GM06990 (cell line): ENCODE measurements around the gene ERC1.

ENCODE experiments used
- DNase-seq: peaks from one replicate; pipeline ENCODE4 v3.0.0-alpha.2; 2011; ENCODE audit not compliant: insufficient read length; ENCODE audit errors: extremely low read depth
- H3K27me3 ChIP-seq: replicated peaks from 2 replicates; pipeline ENCODE4 v1.6.0; 2011; ENCODE audit warnings: low read length; ENCODE audit not compliant: control insufficient read depth, insufficient read depth
- H3K36me3 ChIP-seq: 2 replicates; pipeline ENCODE4 v1.5.1; 2011; ENCODE audit warnings: low read length; ENCODE audit not compliant: control insufficient read depth, insufficient read depth
- H3K4me3 ChIP-seq: replicated peaks from 2 replicates; pipeline ENCODE4 v1.5.1; 2011; ENCODE audit warnings: low read depth, mild to moderate bottlenecking, control low read depth, low read length
- CTCF ChIP-seq: IDR thresholded peaks from 2 replicates; pipeline ENCODE4 v1.5.1; 2011; ENCODE audit warnings: low read length, control low read depth, mild to moderate bottlenecking, inconsistent platforms; ENCODE audit not compliant: insufficient read depth, poor library complexity, severe bottlenecking

ERC1 gene

GRCh38 chr12:1536817-1537216 lies 545.8 kb downstream of the ERC1 start:
- DNase-seq, result no peak
- Histone ChIP-seq H3K4me3 (no peak overlapping the region), H3K27me3 (no peaks in the 10 kb centered on the region), H3K36me3 (peaks cover 3% of the 10 kb centered on the region; the same call in 1 of the 2 replicates)
- no peak for TF ChIP-seq CTCF

- Histone ChIP-seq H3K27me3 (no peaks in the 10 kb centered on the region), H3K36me3 (peaks cover 3% of the 10 kb centered on the region; the same call in 1 of the 2 replicates), H3K4me3 (no peak overlapping the region)
- TF ChIP-seq CTCF, result no peak
- no peak for DNase-seq
These were observed 548.1 kb downstream of the ERC1 start for GRCh38 chr12:1539135-1539534.

DNA sequence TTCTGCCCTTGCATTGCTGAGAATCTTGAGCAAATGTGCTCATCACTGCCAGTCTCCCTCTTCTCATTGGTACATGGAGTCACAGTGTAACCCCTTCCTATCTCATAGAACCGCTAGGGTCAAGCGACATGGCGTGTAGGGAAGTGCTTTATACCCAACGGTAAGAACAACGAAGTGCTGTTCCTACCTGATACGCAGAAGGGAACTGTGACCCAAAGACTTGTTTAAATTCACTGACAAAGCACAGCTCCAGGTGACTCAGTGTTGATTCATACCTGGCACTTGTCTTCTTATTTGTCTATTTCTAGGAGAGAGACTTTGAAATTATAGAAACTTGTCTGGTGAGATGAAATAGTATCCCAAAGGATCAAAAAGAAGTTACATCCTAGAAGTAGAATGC lies 549.7 kb downstream of the ERC1 start:
- peaks cover 3% of the 10 kb centered on the region; the same call in 1 of the 2 replicates for H3K36me3 ChIP-seq
- no peak for TF ChIP-seq CTCF
- H3K4me3 ChIP-seq, result no peak overlapping the region
- H3K27me3 ChIP-seq, result no peaks in the 10 kb centered on the region
- no peak for DNase-seq

GRCh38 chr12:1542599-1542998 lies 551.6 kb downstream of the ERC1 start:
- no peak overlapping the region for H3K4me3 ChIP-seq
- H3K36me3 ChIP-seq, result no peaks in the 10 kb centered on the region; the same call in 1 of the 2 replicates
- no peaks in the 10 kb centered on the region for H3K27me3 ChIP-seq
- TF ChIP-seq CTCF, result no peak
- no peak for DNase-seq

- Histone ChIP-seq H3K36me3 (no peaks in the 10 kb centered on the region; the same call in 1 of the 2 replicates), H3K4me3 (no peak overlapping the region), H3K27me3 (no peaks in the 10 kb centered on the region)
- DNase-seq, result no peak
- no peak for TF ChIP-seq CTCF
These were observed 554.1 kb downstream of the ERC1 start for GRCh38 chr12:1544996-1545700.
